OCI-LY1 (cell line): ENCODE results near the gene DXO.

Experiments
- H2AFZ ChIP-seq: fragments of 200-600 bp; sonication (generic), shearing (Covaris generic); 2 replicates; pipeline ENCODE4 v1.6.0; 2014; ENCODE audit warnings: antibody characterized with exemption, mild to moderate bottlenecking, low read length
- H3F3A ChIP-seq: fragments of 200-600 bp; sonication (generic), shearing (Covaris generic); 2 replicates; pipeline ENCODE4 v1.6.0; 2014; ENCODE audit warnings: mild to moderate bottlenecking, antibody characterized with exemption, low read length, moderate library complexity; ENCODE audit not compliant: insufficient read depth
- H3K27ac ChIP-seq: fragments of 200-600 bp; sonication (generic); 2 replicates; pipeline ENCODE4 v1.5.1; 2014; ENCODE audit warnings: low read length, mixed run types, mild to moderate bottlenecking, low read depth; ENCODE audit not compliant: poor library complexity, severe bottlenecking
- H3K27me3 ChIP-seq: fragments of 200-600 bp; sonication (generic); 2 replicates; pipeline ENCODE4 v1.6.0; 2014; ENCODE audit warnings: antibody characterized with exemption, mild to moderate bottlenecking, low read length, moderate library complexity; ENCODE audit not compliant: insufficient read depth
- H3K36me3 ChIP-seq: fragments of 200-600 bp; sonication (generic); 2 replicates; pipeline ENCODE4 v1.6.1; 2014; ENCODE audit warnings: mild to moderate bottlenecking, antibody characterized with exemption, low read length, moderate library complexity, mixed read lengths; ENCODE audit not compliant: insufficient read depth
- H3K4me1 ChIP-seq: fragments of 200-600 bp; sonication (generic); 2 replicates; pipeline ENCODE4 v1.5.1; 2014; ENCODE audit warnings: mild to moderate bottlenecking, low read length, moderate library complexity; ENCODE audit not compliant: insufficient read depth, severe bottlenecking
- H3K4me2 ChIP-seq: fragments of 200-600 bp; sonication (generic), shearing (Covaris generic); 2 replicates; pipeline ENCODE4 v1.6.1; 2014; ENCODE audit warnings: low read length
- H3K4me3 ChIP-seq: fragments of 200-600 bp; sonication (generic); 2 replicates; pipeline ENCODE4 v1.5.1; 2014; ENCODE audit warnings: low read length, low read depth, mild to moderate bottlenecking, mixed read lengths; ENCODE audit not compliant: poor library complexity, severe bottlenecking
- H3K79me2 ChIP-seq: fragments of 200-600 bp; shearing (Covaris generic); 2 replicates; pipeline ENCODE4 v1.6.1; 2016; ENCODE audit warnings: mixed run types, low read length, mixed read lengths; ENCODE audit not compliant: insufficient read depth
- H3K9ac ChIP-seq: fragments of 200-600 bp; sonication (generic), shearing (Covaris generic); 2 replicates; pipeline ENCODE4 v1.6.1; 2014; ENCODE audit warnings: mild to moderate bottlenecking, low read length, mixed read lengths
- H3K9me2 ChIP-seq: fragments of 200-600 bp; sonication (generic), shearing (Covaris generic); 2 replicates; pipeline ENCODE4 v1.6.1; 2014; ENCODE audit warnings: low read depth, mild to moderate bottlenecking, low read length, mixed read lengths
- H3K9me3 ChIP-seq: fragments of 200-600 bp; shearing (Covaris generic); 2 replicates; pipeline ENCODE4 v1.6.1; 2014; ENCODE audit warnings: low read length, mixed read lengths
- H4K20me1 ChIP-seq: fragments of 200-600 bp; sonication (generic), shearing (Covaris generic); 2 replicates; pipeline ENCODE4 v1.6.0; 2016; ENCODE audit warnings: mild to moderate bottlenecking, low read length; ENCODE audit not compliant: insufficient read depth
- CTCF ChIP-seq: fragments of 200-600 bp; sonication (generic), shearing (Covaris generic); IDR thresholded peaks from 2 replicates; pipeline ENCODE4 v1.5.1; 2017; ENCODE audit warnings: mild to moderate bottlenecking, antibody characterized with exemption, low read length, moderate library complexity, mixed read lengths
- EZH2 ChIP-seq: fragments of 200-600 bp; sonication (generic), shearing (Covaris generic); IDR thresholded peaks from 2 replicates; pipeline ENCODE4 v1.8.0; 2017; ENCODE audit warnings: borderline replicate concordance, mixed run types, mild to moderate bottlenecking, antibody characterized with exemption, low read length, moderate library complexity, mixed read lengths

The DXO gene

GRCh38 chr6:31969712-31970603, 2.0 kb downstream of the DXO start:
- peak overlapping the region; percentile 63 for H3K27ac ChIP-seq
- peak overlapping the region; percentile 82 for H3K4me3 ChIP-seq

GRCh38 chr6:31968791-31969711, 2.9 kb downstream of the DXO start:
- Histone ChIP-seq H4K20me1 (no peaks in the 10 kb centered on the region), H3K9ac (no peak overlapping the region)

More at GRCh38 chr6:31969712-31970603, 2.0 kb downstream of the DXO start:
- Histone ChIP-seq H3K9me2 (no peaks in the 10 kb centered on the region), H3K4me1 (peaks cover 34% of the 10 kb centered on the region), H2AFZ (no peak overlapping the region), H3K9me3 (no peaks in the 10 kb centered on the region), H3F3A (0 out of 2 replicates have a peak, but pooled peaks cover 5% of the 10 kb centered on the region), H3K9ac (peak overlapping the region; percentile 87), H3K79me2 (no peaks in the 10 kb centered on the region), H3K27me3 (no peaks in the 10 kb centered on the region), H4K20me1 (no peaks in the 10 kb centered on the region), H3K36me3 (peaks cover 55% of the 10 kb centered on the region), H3K4me2 (peak overlapping the region; percentile 98)
- TF ChIP-seq EZH2 = no peak
- no peak for TF ChIP-seq CTCF

More at GRCh38 chr6:31968791-31969711, 2.9 kb downstream of the DXO start:
- Histone ChIP-seq H3K4me1 (peaks cover 34% of the 10 kb centered on the region), H3K27ac (no peak overlapping the region), H3F3A (no peaks in the 10 kb centered on the region), H3K4me2 (no peak overlapping the region), H3K36me3 (peaks cover 64% of the 10 kb centered on the region), H3K4me3 (no peak overlapping the region), H3K27me3 (no peaks in the 10 kb centered on the region), H3K9me3 (no peaks in the 10 kb centered on the region), H2AFZ (no peak overlapping the region), H3K9me2 (no peaks in the 10 kb centered on the region), H3K79me2 (no peaks in the 10 kb centered on the region)
- TF ChIP-seq EZH2 (no peak), CTCF (no peak)
